Thyroid gland (tissue), 4 donors: ENCODE results near the gene SCAPER. TPM values are rescaled to one million over a fixed set of nuclear protein-coding genes. Genes with fewer than 3 reads are reported as not detected.
A peak's percentile ranks its signal among the peaks of the same experiment; 100 is the strongest.

ENCODE experiments used
- DNase-seq, 2 donors: peaks; one replicate each; pipeline ENCODE4 v3.0.0-alpha.2; 2019
- H3K27ac ChIP-seq, 3 donors: fragments of 200-600 bp; sonication (generic); 1 replicate in 2 of 3; 2 replicates in 1 of 3; pipeline ENCODE4 v1.5.1; 2016 to 2019; ENCODE audit warnings: mild to moderate bottlenecking in 1 of 3, moderate library complexity in 1 of 3
- H3K27me3 ChIP-seq: fragments of 200-600 bp; sonication (generic); one replicate; pipeline ENCODE4 v1.5.1; 2019
- H3K36me3 ChIP-seq, 2 donors: fragments of 200-600 bp; sonication (generic); one replicate each; pipeline ENCODE4 v1.5.1; 2016 to 2019
- H3K4me1 ChIP-seq, 2 donors: fragments of 200-600 bp; sonication (generic); one replicate each; pipeline ENCODE4 v1.5.1; 2017 to 2019
- H3K4me3 ChIP-seq, 3 donors: fragments of 200-600 bp; sonication (generic); replicated peaks in 1 of 3; 1 replicate in 2 of 3; 2 replicates in 1 of 3; pipeline ENCODE4 v1.5.1; 2016; ENCODE audit warnings: mild to moderate bottlenecking in 1 of 3
- H3K9me3 ChIP-seq: fragments of 200-600 bp; sonication (generic); one replicate; pipeline ENCODE4 v1.5.1; 2017
- CTCF ChIP-seq, 6 experiments: fragments of 200-600 bp in 3 of 6; fragments of 450-650 bp in 3 of 6; sonication (generic) in 3 of 6; IDR thresholded peaks; one replicate each; pipeline ENCODE4 v1.5.1; 2016 to 2019; ENCODE audit warnings: antibody characterized with exemption in 6 of 6, mild to moderate bottlenecking in 2 of 6, inconsistent platforms in 1 of 6, moderate library complexity in 1 of 6
- POLR2A ChIP-seq, 2 donors: fragments of 450-650 bp; IDR thresholded peaks; one replicate each; pipeline ENCODE4 v1.6.1; 2017; ENCODE audit warnings: antibody characterized with exemption in 2 of 2, mild to moderate bottlenecking in 2 of 2, moderate library complexity in 1 of 2
- WGBS, 2 donors: methylation state at CpG; one replicate each; pipeline ENCODE4 v1.1.5; 2017; 5-methylcytosine and 5-hydroxymethylcytosine counted together
- intact Hi-C: fragments of 100-400 bp; cut with DNase I; formaldehyde crosslinking; loops from one replicate; pipeline ENCODE4 v1.15.1; 2023
- total RNA-seq, 4 donors: library from RNA; depleted of rRNA; stranded (reverse); fragments of >200 nt; gene quantifications; one replicate each; pipeline ENCODE4 v1.2.3, GENCODE V29; 2016

Gene SCAPER
- total RNA-seq, 4 donors from 2014 or later: 45.2 to 90.8 (median 63.6) TPM

- H3K4me3 ChIP-seq: no peak overlapping the region
- peaks cover 54% of the 10 kb centered on the region for H3K27me3 ChIP-seq
- no peaks in the 10 kb centered on the region for H3K9me3 ChIP-seq
- TF ChIP-seq POLR2A (IDR thresholded peaks at IDR 0.05) (no peak), CTCF (IDR thresholded peaks at IDR 0.05) (no peak)
- no peaks in the 10 kb centered on the region for H3K36me3 ChIP-seq
- H3K4me1 ChIP-seq: peaks cover 19 to 27% of the 10 kb centered on the region in 2 donors
- no peak overlapping the region for H3K27ac ChIP-seq
- DNase-seq: no peak
- intact Hi-C loops: no loop called here
- WGBS, 2 donors: 85 to 93% methylated on average over 13 of the region's 13 CpGs
Observed at GRCh38 chr15:76347482-76348055, 557.6 kb downstream of the SCAPER start.

GRCh38 chr15:76346669-76347481 lies 558.3 kb downstream of the SCAPER start:
- no peaks in the 10 kb centered on the region for H3K9me3 ChIP-seq
- peaks cover 22 to 34% of the 10 kb centered on the region in 2 donors for H3K4me1 ChIP-seq
- intact Hi-C loops: no loop called here
- no peaks in the 10 kb centered on the region for H3K36me3 ChIP-seq
- TF ChIP-seq POLR2A (IDR thresholded peaks at IDR 0.05) (no peak), CTCF (IDR thresholded peaks at IDR 0.05) (no peak)
- peak overlapping the region in 1 of 3 donors; percentile 13 for H3K4me3 ChIP-seq
- H3K27ac ChIP-seq: no peak overlapping the region
- H3K27me3 ChIP-seq: peaks cover 61% of the 10 kb centered on the region
- WGBS, 2 donors: 9 to 13% methylated on average over 36 to 43 of the region's 74 CpGs
- DNase-seq: no peak

GRCh38 chr15:76345880-76346668 lies 559.1 kb downstream of the SCAPER start:
- Histone ChIP-seq H3K27ac (no peak overlapping the region), H3K4me1 (peaks cover 28 to 42% of the 10 kb centered on the region in 2 donors), H3K27me3 (peaks cover 69% of the 10 kb centered on the region), H3K36me3 (no peaks in the 10 kb centered on the region), H3K9me3 (no peaks in the 10 kb centered on the region), H3K4me3 (peak overlapping the region in 1 of 3 donors; percentile 13)
- TF ChIP-seq POLR2A (IDR thresholded peaks at IDR 0.05) (no peak), CTCF (IDR thresholded peaks at IDR 0.05) (no peak)
- 7 to 11% methylated on average over 29 to 41 of the region's 65 CpGs for WGBS, 2 donors
- no peak for DNase-seq
- intact Hi-C loops: no loop called here

- Histone ChIP-seq H3K27me3 (peaks cover 75% of the 10 kb centered on the region), H3K36me3 (no peaks in the 10 kb centered on the region), H3K27ac (no peak overlapping the region), H3K4me3 (no peak overlapping the region), H3K4me1 (peaks cover 33 to 48% of the 10 kb centered on the region in 2 donors), H3K9me3 (no peaks in the 10 kb centered on the region)
- WGBS, 2 donors: 16 to 23% methylated on average over 7 of the region's 7 CpGs
- no peak for DNase-seq
- intact Hi-C loops: no loop called here
- no peak for TF ChIP-seq POLR2A (IDR thresholded peaks at IDR 0.05)
- TF ChIP-seq CTCF (IDR thresholded peaks at IDR 0.05): no peak
Observed at GRCh38 chr15:76345583-76345879, 559.6 kb downstream of the SCAPER start.
